Measurements from ENCODE around the gene AP4M1. TPM values are rescaled to one million over a fixed set of nuclear protein-coding genes. Genes with fewer than 3 reads are reported as not detected.

AP4M1 gene
- total and polyA plus RNA-seq, 9 of the 15 experiments (the other 6 are each of a cell fraction or from before 2014, with no cell fraction given), result 1.3 to 30.9 (median 14.1) TPM

- no peak for TF ChIP-seq CREB5 (CRISPR knock-in tag; IDR thresholded peaks at IDR 0.05)
Measured at GRCh38 chr7:100093925-100094486, 7.4 kb upstream of the AP4M1 start (continued).

DNA sequence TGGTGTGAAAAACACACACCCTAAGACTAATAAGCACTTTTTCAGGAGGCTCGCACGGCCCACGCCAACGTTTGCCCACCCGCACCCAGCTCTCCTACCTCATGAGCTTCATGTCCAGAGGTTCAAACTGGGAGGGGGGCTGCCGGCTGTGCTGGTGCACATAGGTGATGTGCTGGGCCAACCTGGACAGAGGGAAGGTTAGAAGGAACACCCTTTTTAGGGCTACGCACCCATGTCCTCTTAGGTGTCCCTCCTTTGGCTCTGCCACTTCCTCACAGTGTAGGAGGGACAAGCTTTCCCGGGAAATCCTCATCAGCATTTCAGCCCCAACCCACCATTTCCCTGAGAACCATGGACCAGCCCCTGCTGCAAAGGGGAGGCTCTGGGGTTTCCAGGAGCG lies 6.2 kb upstream of the AP4M1 start:
- DNase-seq (ENCODE audit: extremely low read depth in 1 of 4, low spot score in 3 of 4) (no peak), ATAC-seq (no peak), FAIRE-seq (no peak)
- BruUV-seq (replicated peaks), result no TSS peak
- no peak overlapping the region for H3K4me3 ChIP-seq
- WGBS (ENCODE audit: insufficient coverage, low coverage, missing lambda C conversion rate), result 92% methylated on average over 9 of the region's 9 CpGs
- H3K4me2 ChIP-seq (ENCODE audit: insufficient read depth, low read length), result no peak overlapping the region
- H3K9ac ChIP-seq (ENCODE audit: insufficient read depth in 1 of 2, low read depth in 2 of 2, low read length in 2 of 2), result no peak overlapping the region
- H3K9me1 ChIP-seq (ENCODE audit: control insufficient read depth, insufficient read depth, low read length), result peaks cover 3% of the 10 kb centered on the region
- intact Hi-C loops (cut with micrococcal nuclease) (no loop called here), in situ Hi-C loops (cut with MboI) (no loop called here)
- H3K9me3 ChIP-seq (replicated peaks; ENCODE audit: control insufficient read depth, insufficient read depth, low read depth, low read length), result no peaks in the 10 kb centered on the region
- H3K27me3 ChIP-seq (ENCODE audit: control insufficient read depth in 2 of 2, insufficient read depth in 2 of 2, low read length in 2 of 2), result no peaks in the 10 kb centered on the region
- peaks cover 6 to 17% of the 10 kb centered on the region in 2 experiments; a peak in 4 of 5 replicates for H3K4me1 ChIP-seq (replicated peaks in 1 of 2; ENCODE audit: control insufficient read depth in 2 of 2, insufficient read depth in 2 of 2, low read length in 2 of 2)
- ChIA-PET CTCF (ENCODE audit: low intra/inter-chr PET ratio) (no interaction called here), POLR2A (interaction anchor here (0.9 to 1.4 kb wide), 6 partner anchors 10 to 105 kb away, joined by 3 to 8 read pairs (median 4); no protein-coding TSS in a partner anchor)
- H2AFZ ChIP-seq (ENCODE audit: low read depth, low read length), result no peak overlapping the region
- H3K36me3 ChIP-seq (ENCODE audit: control insufficient read depth, insufficient read depth, low read length), result peaks cover 100% of the 10 kb centered on the region
- peaks cover 58% of the 10 kb centered on the region for H4K20me1 ChIP-seq (replicated peaks; ENCODE audit: control insufficient read depth, insufficient read depth, low read length)
- H3K27ac ChIP-seq (ENCODE audit: extremely low read depth, low read depth, low read length), result no peak overlapping the region
- peaks cover 44% of the 10 kb centered on the region for H3K79me2 ChIP-seq (ENCODE audit: control insufficient read depth, insufficient read depth, low read length)
- TF ChIP-seq ZC3H11A (IDR thresholded peaks at IDR 0.05; ENCODE audit: low read depth, low read length) (no peak), U2AF2 (optimal IDR thresholded peaks at IDR 0.05; ENCODE audit: low read depth, low read length) (no peak), ZBTB9 (CRISPR knock-in tag; IDR thresholded peaks at IDR 0.05) (no peak), HSF4 (CRISPR knock-in tag; IDR thresholded peaks at IDR 0.05; ENCODE audit: borderline replicate concordance) (no peak), IFI16 (CRISPR knock-in tag; IDR thresholded peaks at IDR 0.05) (no peak), ETS1 (conservative IDR thresholded peaks at IDR 0.05; ENCODE audit: control insufficient read depth, low read depth, low read length) (0 out of 2 replicates have a peak, but pooled peaks have one; percentile 9), RBM14 (IDR thresholded peaks at IDR 0.05; ENCODE audit: borderline replicate concordance, insufficient read depth, low read depth, low read length) (no peak), ZFPM2 (CRISPR knock-in tag; IDR thresholded peaks at IDR 0.05) (no peak), SRSF3 (IDR thresholded peaks at IDR 0.05; ENCODE audit: insufficient read depth, low read length) (no peak), LEF1 (IDR thresholded peaks at IDR 0.05) (no peak), ZNF583 (CRISPR knock-in tag; IDR thresholded peaks at IDR 0.05) (no peak), SUPT5H (IDR thresholded peaks at IDR 0.05) (peak; percentile 47; the same call in 1 of the 2 replicates), ZNF445 (CRISPR knock-in tag; IDR thresholded peaks at IDR 0.05; ENCODE audit: low read depth) (no peak), MAFF (IDR thresholded peaks at IDR 0.05; ENCODE audit: low read length) (no peak), COPS2 (conservative IDR thresholded peaks at IDR 0.05) (no peak)
- TF ChIP-seq, protein P1, sequence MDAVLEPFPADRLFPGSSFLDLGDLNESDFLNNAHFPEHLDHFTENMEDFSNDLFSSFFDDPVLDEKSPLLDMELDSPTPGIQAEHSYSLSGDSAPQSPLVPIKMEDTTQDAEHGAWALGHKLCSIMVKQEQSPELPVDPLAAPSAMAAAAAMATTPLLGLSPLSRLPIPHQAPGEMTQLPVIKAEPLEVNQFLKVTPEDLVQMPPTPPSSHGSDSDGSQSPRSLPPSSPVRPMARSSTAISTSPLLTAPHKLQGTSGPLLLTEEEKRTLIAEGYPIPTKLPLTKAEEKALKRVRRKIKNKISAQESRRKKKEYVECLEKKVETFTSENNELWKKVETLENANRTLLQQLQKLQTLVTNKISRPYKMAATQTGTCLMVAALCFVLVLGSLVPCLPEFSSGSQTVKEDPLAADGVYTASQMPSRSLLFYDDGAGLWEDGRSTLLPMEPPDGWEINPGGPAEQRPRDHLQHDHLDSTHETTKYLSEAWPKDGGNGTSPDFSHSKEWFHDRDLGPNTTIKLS (IDR thresholded peaks at IDR 0.05; ENCODE audit: borderline replicate concordance, low read depth), result no peak

Data from K562 (cell line).